Stimulated activated CD8-positive, alpha-beta memory T cell treated with anti-CD3 and anti-CD28 coated beads, Interleukin-2, amount 100 ng/mL, for 1 hour (primary cell): ENCODE results near the gene LCORL.
"Not testable (repeated sequence)": the region's sequence is repeated elsewhere in the genome, so short reads cannot be mapped to it uniquely, and the experiment has no call there.

Source experiments
- DNase-seq, 2 donors: peaks; one replicate each; pipeline ENCODE4 v3.0.0-alpha.2; 2020; ENCODE audit warnings: low read depth in 2 of 2

The LCORL gene

DNA sequence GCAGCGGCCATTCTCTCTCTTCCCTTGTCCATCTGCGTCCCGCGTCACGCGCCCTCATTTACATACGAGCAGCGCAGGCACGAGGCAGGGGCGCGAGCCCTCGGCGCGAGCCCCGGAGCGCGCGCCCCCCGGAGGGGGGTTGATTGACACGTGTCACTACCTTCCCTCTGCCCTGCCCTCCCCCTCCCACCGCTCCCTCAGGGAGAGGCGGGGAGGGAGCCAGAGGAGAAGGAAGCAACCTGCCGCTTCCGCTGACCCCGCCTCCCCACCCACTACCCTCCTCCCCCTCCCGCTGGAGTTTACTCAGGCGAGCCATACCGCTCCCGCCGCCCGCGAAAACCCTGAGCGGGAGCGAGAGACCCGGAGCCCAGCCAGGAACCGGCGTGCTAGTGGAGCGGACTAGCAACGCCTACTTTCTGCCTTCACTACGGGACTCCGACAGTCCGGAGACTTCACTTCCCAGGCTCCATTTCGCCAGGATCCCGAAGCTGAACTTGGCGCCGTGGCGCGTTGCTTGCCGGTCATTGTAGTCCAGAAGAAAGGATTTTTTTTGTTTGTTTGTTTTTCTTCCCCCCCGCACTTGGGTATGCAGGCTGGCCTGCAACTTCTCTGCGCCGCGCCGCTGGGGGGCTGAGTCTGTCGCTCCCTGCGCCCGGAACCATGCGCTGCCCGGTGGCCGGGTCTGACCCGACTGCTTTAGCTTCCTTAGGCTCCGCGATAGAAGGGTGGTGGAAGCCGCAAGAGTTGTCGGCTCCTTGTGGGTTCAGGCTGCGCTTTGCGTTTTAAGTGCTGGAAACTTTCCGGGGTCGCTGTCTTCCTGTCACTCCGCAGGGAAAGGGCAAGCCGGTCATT, at the start of gene LCORL:
Gene LCORL, minus strand, starts transcription at position 36 of the 852 bp plus-strand sequence. Its CDS starts 4 bp downstream, at position 32.
- peak; percentile 71 to 76 for DNase-seq

DNA sequence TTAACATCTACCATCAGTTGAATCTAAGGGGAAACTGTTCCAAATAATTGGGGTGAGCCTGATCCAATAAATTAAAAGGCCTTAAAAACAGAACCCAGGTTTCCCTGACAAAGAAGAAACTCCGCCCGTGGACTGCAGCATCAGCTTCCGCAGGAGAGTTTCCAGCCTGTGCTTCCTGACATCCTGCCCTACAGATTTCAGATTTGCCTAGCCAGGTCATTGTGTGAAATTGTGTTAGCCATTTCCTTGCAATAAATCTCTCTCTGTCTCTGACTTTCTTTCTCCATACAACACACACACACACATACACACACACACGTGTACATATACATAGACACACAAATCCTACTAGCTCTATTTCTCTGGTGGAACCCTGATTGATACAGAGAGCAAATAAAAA, 48.3 kb upstream of the LCORL start:
- no peak for DNase-seq

DNA sequence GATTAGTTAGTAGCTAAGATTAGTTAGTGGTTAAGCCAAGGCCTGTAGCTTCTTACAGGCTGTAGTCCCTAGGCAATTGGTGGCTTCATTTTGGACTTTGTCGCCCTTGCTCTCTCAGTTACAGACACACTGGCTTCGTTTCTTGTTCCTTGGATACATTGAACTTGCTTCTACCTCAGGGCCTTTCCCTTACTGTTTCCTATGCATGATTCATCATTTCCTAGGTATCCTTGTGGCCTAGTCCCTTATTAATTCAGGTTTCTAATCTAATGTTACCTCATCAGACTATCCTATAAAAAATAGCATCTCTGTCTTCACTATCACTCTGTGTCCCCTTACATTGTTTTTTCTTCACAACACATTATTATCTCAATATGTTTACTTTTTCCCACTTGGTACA, 45.5 kb upstream of the LCORL start:
- DNase-seq = no peak

DNA sequence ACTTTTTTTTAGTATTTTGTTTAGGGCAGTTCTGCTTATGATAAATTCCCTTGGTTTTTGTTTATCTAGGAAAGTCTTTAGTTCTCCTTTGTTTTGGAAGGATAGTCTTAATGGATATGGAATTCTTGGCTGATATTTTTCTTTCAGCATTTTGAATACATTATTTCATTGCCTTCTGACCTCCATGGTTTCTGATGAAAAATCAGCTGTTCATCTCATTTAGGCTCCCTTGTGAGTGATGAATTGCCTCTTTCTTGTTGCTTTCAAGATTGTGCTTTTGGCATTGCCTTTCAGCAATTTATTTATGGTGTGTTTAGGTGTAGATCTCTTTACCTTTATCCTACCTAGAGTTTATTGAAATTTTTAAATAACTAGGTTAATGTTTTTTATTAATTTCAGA, 41.5 kb upstream of the LCORL start:
- no peak for DNase-seq

DNA sequence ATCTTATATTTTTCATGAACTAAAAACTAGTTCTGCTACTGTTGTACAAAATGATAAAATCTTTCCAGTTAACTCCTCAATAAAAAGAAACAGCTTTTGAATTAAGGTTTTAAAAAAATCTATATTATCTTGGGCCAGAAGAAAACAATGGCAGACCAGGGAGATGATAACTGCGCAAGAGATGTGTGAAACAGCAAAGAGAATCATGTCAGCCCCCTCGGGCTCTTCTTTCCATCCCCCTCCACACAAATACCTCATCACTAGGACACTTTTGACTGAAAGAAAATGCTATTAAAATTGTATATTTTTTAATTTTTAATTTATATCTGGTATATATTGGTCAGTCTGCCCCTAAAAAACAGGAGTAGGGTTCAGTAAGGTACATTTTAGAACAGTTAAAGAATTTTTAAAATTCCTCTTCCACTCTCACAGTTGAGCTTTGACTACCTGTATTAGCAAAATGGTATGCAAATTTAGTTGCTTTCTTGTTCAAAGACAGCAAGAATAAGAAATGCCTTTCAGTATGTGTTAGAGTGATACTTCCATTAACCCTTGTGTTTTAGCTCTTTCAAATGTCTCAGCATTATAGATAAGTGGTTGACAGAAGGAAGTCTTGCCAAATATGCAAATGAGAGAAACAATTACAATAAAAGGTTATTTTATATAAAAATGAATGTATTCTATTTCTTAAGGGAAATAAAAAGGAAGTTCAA, 36.4 kb upstream of the LCORL start:
- DNase-seq = no peak

DNA sequence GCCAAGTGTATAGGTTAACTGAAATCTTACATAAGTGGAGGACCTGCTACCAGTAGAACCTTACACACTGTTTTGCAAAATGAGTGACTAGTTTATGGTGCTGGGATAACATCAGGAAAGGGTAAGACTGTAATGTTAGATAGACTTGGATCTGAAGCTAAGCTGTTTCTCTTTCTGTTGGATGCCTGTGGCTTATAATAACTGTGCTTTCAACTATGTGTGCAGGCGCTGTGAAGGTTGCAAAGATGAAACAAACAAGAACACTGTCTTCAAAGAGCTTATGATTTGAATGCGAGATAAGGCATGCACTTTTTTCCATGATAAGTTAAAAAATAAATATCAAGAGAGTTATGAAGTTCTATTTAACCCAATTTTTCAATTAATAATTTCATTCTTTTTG, 34.5 kb upstream of the LCORL start:
- no peak for DNase-seq

DNA sequence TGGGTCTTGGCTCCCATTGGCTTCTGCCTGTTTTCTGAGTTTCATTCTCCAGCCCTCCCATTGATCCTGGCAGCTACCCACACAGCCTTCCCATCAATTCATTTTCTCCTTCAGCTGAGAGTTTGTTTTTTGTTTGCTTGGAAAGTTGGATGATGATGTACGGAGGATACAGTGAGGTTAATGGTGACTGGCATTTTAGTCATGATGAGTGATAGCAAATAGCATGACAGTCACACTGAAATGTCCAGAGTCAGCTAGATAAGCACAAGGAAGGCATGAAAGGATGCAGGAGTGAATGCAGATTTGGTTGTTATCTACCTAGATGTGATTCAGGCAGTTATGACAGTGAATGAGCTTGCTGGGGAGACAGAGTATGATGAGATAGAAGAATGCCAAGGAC, 30.6 kb upstream of the LCORL start:
- DNase-seq = no peak

DNA sequence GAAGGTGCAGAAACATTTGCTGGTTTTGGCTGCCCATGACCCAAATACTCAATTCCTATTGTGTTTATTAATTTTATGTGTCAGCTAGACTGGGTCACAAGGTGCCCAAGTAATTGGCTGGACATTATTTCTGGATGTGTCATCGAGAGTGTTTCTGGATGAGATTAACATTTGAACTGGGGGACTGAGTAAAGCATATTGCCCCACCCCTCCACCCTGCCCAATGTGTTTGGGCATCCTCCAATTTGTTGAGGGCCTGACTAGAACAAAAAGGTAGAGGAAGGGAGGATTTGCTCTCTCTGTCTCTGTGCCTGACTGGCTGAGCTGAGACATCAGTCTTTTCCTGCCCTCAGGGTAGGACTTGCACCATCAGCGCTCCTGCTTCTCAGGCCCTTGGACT, 29.7 kb upstream of the LCORL start:
- no peak for DNase-seq

DNA sequence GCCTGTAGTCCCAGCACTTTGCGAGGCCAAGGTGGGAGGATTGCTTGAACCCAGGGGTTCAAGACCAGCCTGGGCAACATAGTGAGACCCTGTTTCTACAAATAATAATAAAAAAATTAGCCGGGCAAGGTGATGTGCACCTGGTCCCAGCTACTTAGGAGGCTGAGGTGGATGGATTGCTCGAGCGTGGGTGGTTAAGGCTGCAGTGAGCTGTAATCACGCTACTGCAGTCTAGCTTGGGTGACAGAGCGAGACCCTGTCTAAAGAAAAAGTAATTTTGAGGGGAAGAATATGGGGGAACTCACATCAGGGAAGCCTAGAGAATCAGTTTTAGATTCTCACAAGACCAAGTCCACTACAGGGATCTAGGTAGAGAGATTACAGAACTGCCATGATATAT, 28.9 kb upstream of the LCORL start:
- DNase-seq = no peak

DNA sequence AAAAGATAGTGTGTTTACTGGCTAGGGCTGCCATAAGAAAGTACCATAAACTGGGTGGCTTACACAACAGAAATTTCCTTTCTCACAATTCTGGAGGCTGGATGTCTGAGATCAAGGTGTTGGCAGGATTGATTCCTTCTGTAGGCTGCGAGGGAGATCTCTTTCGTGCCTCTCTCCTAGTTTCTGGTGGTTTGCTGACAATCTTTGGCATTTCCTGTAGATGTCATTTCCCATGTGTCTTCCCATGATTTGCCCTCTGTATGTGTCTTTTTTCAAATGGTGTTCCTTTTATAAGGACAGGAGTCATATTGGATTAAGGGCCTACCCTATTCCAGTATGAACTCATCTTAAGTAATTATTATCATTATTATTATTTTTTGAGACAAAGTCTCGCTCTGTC, 27.9 kb upstream of the LCORL start:
- no peak for DNase-seq

DNA sequence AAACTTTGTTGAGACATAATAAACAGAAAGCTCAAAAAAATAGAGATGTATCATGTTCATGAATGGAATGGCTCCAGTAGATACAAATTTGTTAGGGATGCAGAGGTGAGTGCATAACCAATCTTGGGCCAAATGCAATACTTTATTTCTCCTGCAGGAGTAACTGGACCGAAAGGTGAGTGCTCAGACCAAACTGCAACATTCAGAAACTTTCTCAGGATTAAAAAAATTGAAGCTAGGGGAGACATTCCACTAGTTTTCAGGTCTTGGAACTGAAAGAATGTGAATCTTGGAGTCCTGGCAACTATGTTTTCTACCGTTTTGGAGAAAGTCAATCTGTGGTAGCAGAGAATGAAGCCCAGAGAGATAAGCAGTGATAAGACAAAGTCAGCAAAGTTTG, 21.2 kb upstream of the LCORL start:
- DNase-seq = no peak

DNA sequence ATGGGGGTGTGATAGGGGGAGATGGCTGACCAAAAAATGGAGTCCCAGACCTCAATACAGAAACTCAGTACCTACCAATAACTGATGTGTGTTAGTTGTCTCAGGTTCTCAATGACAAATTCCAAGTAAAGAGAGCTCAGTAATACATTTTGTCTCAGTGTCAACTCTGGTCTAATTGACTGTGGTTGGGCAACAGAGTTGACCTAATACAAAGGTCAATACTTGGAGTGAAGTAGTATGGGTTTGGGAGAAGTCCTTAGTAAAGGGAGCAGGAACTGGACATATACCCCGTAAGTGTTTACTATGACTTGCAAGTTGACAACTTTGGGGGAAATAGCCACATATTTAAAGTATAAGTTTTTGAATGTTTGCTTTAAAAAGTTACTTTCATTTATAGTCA, 20.5 kb upstream of the LCORL start:
- no peak for DNase-seq

DNA sequence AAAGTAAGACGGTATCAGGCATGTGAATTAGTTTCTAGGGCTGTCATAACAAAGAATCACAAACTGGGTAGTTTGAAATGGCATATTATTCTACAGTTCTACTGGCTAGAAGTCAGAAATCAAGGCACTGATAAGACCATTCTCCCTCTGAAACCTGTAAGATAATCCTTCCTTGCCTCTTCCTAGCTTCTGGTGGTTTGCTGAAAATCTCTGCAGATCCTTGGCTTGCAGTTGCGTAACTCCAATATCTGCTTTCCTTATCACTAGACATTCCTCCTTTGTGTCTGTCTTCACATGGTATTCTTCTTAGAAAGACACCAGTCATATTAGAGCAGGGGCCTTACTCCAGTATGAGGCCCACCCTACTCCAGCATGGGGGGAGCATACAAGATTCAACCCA, 19.6 kb upstream of the LCORL start:
- DNase-seq = no peak

DNA sequence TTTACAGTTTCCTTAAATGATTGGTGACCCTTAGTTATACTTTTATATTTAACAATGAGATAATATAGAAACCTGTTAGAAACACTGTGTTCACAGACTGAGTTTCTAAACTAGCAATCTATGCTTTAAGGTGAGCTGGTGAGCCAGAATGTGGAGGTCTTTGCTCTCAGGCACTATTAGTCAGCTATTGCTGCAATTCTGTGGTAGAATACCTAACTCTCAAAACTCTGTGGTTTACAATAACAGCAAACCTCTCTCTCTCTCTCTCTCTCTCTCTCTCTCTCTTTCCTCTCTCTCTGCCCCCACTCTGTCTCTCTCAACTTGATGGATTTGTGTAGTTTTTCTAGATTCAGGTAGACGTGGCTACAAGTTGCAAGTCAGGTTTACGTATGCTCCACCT, 17.6 kb upstream of the LCORL start:
- no peak for DNase-seq

DNA sequence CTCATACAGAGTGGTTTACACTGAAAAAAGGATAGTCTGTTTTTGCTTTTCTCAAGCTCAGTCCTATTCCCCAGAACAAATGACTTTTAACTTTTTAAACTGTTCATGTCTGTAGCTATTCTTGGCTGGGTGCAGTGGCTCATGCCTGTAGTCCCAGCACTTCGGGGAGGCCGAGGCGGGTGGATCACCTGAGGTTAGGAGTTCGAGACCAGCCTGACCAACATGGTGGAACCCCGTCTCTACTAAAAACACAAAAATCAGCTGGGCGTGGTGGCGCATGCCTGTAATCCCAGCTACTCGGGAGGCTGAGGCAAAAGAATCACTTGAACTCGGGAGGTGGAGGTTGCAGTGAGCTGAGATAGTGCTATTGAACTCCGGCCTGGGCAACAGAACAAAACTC, 14.8 kb upstream of the LCORL start:
- not testable (repeated sequence) for DNase-seq

DNA sequence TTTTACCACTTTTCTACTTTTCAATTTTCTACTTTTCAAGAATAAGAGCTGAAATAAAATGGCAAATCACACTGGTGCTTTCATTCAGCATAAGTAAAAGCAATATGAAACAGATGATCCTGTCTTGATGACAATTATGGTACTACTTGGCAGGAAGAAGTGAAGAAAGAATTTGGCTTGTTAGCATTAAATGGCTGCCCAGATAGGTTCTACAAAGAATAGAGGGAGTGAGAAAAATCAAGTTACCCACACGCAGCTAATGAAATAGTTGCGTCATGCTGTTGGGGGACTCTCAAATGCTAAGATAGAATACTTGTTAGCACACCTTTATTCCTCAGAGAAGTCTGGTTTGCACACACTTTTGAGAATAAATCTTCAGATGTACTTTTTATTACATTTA, 12.5 kb upstream of the LCORL start:
- DNase-seq = no peak

DNA sequence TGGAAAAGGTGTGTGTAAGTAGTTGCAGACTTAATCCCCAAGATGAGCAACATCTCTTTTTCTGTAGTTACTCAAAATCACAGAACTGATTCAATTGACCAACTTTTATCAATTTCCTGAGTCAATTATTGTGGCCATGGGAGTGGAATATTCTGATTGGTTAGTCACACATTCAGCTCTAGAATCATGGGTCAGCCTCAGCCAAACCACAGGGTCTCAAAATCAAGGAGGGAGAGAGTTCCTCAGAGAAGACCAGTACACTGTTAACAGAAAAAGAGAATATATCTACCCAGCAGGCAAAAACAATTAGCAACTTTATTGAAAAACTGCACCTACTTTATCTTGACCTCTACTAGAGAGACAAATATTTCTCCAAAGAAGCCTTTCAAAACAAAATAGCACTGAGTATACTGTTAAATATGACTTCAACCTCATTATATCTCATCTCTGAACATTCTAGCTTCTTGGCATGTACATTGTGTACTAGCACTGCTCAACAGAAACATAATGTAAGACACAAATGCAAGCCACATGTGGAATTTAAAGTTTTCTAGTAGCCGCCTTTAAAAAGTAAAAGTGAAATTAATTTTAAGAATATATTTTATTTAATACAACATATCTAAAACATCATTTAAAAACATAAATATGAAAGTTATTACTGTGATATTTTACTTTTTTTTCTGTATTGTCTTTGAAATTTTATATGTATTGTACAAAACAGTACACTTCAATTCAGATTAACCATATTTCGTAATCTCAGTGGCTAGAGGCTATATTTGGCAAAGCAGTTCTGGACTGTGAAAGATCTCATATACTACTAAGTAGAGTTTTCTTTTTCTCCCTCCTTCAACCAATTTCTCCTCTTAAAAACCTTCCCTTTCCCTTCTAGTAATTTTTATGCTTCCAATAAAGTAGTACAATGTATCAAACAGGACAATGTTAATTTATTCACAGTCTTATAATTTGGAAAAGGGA, 11.8 kb upstream of the LCORL start:
- DNase-seq = no peak

DNA sequence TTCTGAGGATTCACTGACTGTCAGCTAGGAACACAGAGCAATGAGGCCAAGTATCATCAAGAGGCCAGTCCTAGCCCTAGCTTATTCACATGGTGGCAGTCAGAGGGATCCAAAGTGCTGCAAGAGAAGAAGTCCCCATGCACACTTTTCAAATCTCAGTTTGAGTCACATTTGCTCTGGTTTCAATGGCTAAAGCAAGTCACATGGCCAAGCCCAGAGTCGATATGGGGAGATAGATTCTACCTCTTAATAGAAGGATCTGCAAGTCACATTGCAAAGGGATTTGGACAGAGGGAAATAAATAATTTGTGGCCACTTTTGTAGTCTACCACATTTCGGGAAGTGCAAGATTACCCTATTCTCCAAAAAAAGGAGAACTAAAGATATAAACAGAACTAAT, 3.7 kb upstream of the LCORL start:
- no peak for DNase-seq

DNA sequence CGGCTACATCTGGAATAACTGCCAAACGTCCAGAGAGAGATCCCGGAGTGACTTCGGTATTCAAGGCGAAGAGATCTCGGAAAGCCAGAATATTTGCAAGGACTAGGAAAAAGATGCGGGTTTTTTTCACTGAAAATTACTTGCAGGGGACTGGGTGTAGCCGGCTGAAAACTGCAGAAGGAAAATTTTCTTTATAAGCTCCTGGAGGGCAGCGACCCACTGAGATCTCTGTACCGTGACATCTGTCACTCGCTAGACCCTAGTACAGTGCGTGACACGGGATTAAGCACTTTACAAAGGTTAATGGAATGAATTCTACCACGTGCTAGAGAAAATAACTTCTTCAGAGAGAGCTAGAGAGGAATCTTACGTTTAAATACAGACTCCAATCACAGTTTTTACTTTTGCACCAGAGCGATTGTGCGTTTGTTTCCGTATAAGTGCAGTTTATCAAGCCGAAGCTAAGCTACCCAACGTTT, 1.1 kb upstream of the LCORL start:
- DNase-seq = no peak

DNA sequence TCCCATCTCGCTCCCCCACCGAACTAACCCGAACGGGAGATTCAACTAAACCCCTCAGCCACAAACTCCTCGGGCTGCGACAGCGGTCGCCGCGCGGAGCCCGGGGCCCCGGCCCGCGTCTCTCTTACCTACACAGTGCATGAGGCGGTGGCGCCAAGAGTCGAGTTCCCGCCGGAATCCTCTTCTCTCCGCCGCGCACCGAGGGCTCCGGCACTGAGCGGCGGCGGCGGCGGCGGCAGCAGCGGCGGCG, 160 bp downstream of the LCORL start:
- DNase-seq = no peak

DNA sequence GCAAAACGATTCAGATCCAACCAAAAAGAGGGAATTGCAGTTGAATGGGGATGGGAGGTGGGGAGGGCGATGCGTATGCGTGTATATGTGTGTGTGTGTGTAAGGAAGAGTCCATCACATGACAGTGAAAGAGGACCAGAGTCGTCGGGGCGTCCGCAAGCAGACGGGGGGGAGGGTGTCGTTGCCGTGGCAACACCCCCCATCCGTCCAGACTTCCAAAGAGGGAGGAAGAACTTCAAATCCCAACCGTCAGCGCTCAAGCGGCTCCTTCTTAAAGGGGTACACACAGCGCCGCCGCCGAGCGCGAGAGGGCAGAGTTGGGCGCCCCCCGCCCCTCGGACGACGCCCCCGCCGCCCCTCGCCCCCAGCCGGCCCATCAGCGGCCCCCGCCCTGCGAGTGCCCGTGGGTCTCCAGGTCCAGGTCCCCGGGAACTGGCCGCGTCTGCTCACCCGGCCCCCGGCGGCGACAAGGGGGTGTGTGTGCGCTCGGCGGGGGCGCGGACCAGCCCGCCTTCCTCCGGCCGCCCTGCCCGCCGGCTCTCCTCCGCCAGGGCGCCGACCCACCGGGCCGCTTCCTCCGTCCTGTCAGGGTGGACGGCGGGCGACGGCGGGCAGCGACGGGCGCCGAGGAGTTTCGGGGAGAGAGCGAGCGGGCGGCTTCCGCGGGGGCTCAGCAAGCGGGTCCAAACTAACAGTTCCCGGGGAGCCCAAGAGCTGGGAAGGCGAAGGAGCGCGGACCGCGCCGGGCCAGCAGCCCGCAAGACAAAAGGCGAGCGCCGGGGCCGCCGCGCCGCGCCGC, 685 bp downstream of the LCORL start:
- DNase-seq = no peak
